ENCODE results near the gene VAV3.

Gene VAV3

GRCh38 chr1:107570768-107571167, 394.2 kb downstream of the VAV3 start:
- TF ChIP-seq CTCF (IDR thresholded peaks at IDR 0.05) = no peak
- no peak for DNase-seq
- Mint-ChIP-seq H3K27ac (no peak overlapping the region), H3K4me1 (peaks cover 23% of the 10 kb centered on the region), H3K36me3 (ENCODE audit: low read depth) (no peaks in the 10 kb centered on the region), H3K9me3 (no peaks in the 10 kb centered on the region), H3K4me3 (no peak overlapping the region), H3K27me3 (ENCODE audit: low read depth, poor library complexity) (peaks cover 2% of the 10 kb centered on the region)

- Mint-ChIP-seq H3K9me3 (no peaks in the 10 kb centered on the region), H3K4me3 (no peak overlapping the region), H3K36me3 (ENCODE audit: low read depth) (no peaks in the 10 kb centered on the region), H3K4me1 (no peaks in the 10 kb centered on the region), H3K27me3 (ENCODE audit: low read depth, poor library complexity) (no peaks in the 10 kb centered on the region), H3K27ac (no peak overlapping the region)
- no peak for TF ChIP-seq CTCF (IDR thresholded peaks at IDR 0.05)
- DNase-seq = no peak
Measured at GRCh38 chr1:107563441-107563840, 401.5 kb downstream of the VAV3 start.

GRCh38 chr1:107559881-107560280, 405.1 kb downstream of the VAV3 start:
- H3K4me3 Mint-ChIP-seq = no peak overlapping the region
- H3K36me3 Mint-ChIP-seq (ENCODE audit: low read depth) = no peaks in the 10 kb centered on the region
- no peaks in the 10 kb centered on the region for H3K4me1 Mint-ChIP-seq
- H3K9me3 Mint-ChIP-seq = no peaks in the 10 kb centered on the region
- no peaks in the 10 kb centered on the region for H3K27me3 Mint-ChIP-seq (ENCODE audit: low read depth, poor library complexity)
- no peak for TF ChIP-seq CTCF (IDR thresholded peaks at IDR 0.05)
- no peak overlapping the region for H3K27ac Mint-ChIP-seq
- DNase-seq = no peak

- no peaks in the 10 kb centered on the region for H3K9me3 Mint-ChIP-seq
- no peaks in the 10 kb centered on the region for H3K36me3 Mint-ChIP-seq (ENCODE audit: low read depth)
- no peaks in the 10 kb centered on the region for H3K27me3 Mint-ChIP-seq (ENCODE audit: low read depth, poor library complexity)
- TF ChIP-seq CTCF (IDR thresholded peaks at IDR 0.05) = no peak
- H3K27ac Mint-ChIP-seq = no peak overlapping the region
- DNase-seq = no peak
- no peak overlapping the region for H3K4me3 Mint-ChIP-seq
- H3K4me1 Mint-ChIP-seq = no peaks in the 10 kb centered on the region
Measured at GRCh38 chr1:107557095-107557494, 407.9 kb downstream of the VAV3 start.

GRCh38 chr1:107555578-107555977, 409.4 kb downstream of the VAV3 start:
- TF ChIP-seq CTCF (IDR thresholded peaks at IDR 0.05) = no peak
- no peak overlapping the region for H3K27ac Mint-ChIP-seq
- no peak overlapping the region for H3K4me3 Mint-ChIP-seq
- no peak for DNase-seq
- no peaks in the 10 kb centered on the region for H3K36me3 Mint-ChIP-seq (ENCODE audit: low read depth)
- no peaks in the 10 kb centered on the region for H3K9me3 Mint-ChIP-seq
- H3K4me1 Mint-ChIP-seq = no peaks in the 10 kb centered on the region
- H3K27me3 Mint-ChIP-seq (ENCODE audit: low read depth, poor library complexity) = no peaks in the 10 kb centered on the region

GRCh38 chr1:107552781-107553180, 412.2 kb downstream of the VAV3 start:
- H3K36me3 Mint-ChIP-seq (ENCODE audit: low read depth) = no peaks in the 10 kb centered on the region
- H3K27ac Mint-ChIP-seq = no peak overlapping the region
- no peaks in the 10 kb centered on the region for H3K9me3 Mint-ChIP-seq
- H3K4me1 Mint-ChIP-seq = no peaks in the 10 kb centered on the region
- H3K4me3 Mint-ChIP-seq = no peak overlapping the region
- no peaks in the 10 kb centered on the region for H3K27me3 Mint-ChIP-seq (ENCODE audit: low read depth, poor library complexity)
- DNase-seq = no peak
- TF ChIP-seq CTCF (IDR thresholded peaks at IDR 0.05) = no peak
